HepG2 (cell line): ENCODE results near the gene NUP62. TPM values are rescaled to one million over a fixed set of nuclear protein-coding genes. Genes with fewer than 3 reads are reported as not detected.

Source experiments
- ATAC-seq: fragments of 200-7000 bp; cut with Tn5 transposase; 3 replicates; pipeline ENCODE4 v1.9.1; 2020; ENCODE audit warnings: mild to moderate bottlenecking, moderate library complexity
- BruUV-seq: library from RNA; stranded (reverse); fragments of 400-500 nt; replicated peaks from 2 replicates; lab custom pipeline; 2021; lab: Mats Ljungman, UMichigan
- CTCF ChIA-PET: fragments of 300-600 bp; formaldehyde crosslinking; extraction: SDS; loops from one replicate; lab custom pipeline; 2021; ENCODE audit warnings: low total read pairs, inconsistent platforms, low intra/inter-chr PET ratio; lab: Yijun Ruan, JAX
- POLR2A ChIA-PET: fragments of 350-600 bp; sonication (Branson Sonifier 250); formaldehyde crosslinking; loops from one replicate; lab custom pipeline; 2020; ENCODE audit warnings: antibody characterized with exemption, inconsistent platforms; lab: Yijun Ruan, JAX
- DNase-seq: peaks from one replicate; pipeline ENCODE4 v3.0.0-alpha.2; 2015; ENCODE audit warnings: low spot score
- FAIRE-seq: peaks from 3 replicates; lab custom pipeline; 2011; peaks lifted over from hg19 to GRCh38; lab: Jason Lieb, UNC
- H2AFZ ChIP-seq: one replicate; pipeline ENCODE4 v1.6.1; 2011; ENCODE audit warnings: low read length, inconsistent platforms
- H3K27ac ChIP-seq: fragments of 300-600 bp; 3 replicates; pipeline ENCODE4 v1.8.0; 2011; ENCODE audit warnings: mixed run types, mild to moderate bottlenecking, mixed read lengths, low read length, inconsistent platforms; ENCODE audit not compliant: insufficient read depth; ENCODE audit errors: extremely low read length
- H3K27me3 ChIP-seq, 2 experiments: fragments of 200-600 bp in 1 of 2; 2 replicates in 1 of 2; 3 replicates in 1 of 2; pipeline versions ENCODE4 v1.6.0 to v1.8.0; 2011; ENCODE audit warnings: low read length in 2 of 2, mild to moderate bottlenecking in 2 of 2, moderate library complexity in 2 of 2, inconsistent platforms in 1 of 2; ENCODE audit not compliant: insufficient read depth in 2 of 2, control insufficient read depth in 1 of 2
- H3K36me3 ChIP-seq, 2 experiments: fragments of 200-600 bp in 1 of 2; replicated peaks in 1 of 2; 2 replicates in 1 of 2; 3 replicates in 1 of 2; pipeline versions ENCODE4 v1.5.1 to v1.8.0; 2011; ENCODE audit warnings: low read length in 2 of 2, inconsistent platforms in 1 of 2; ENCODE audit not compliant: insufficient read depth in 2 of 2, control insufficient read depth in 1 of 2
- H3K4me1 ChIP-seq: 2 replicates; pipeline ENCODE4 v1.5.1; 2012; ENCODE audit warnings: low read length, inconsistent platforms; ENCODE audit not compliant: insufficient read depth
- H3K4me2 ChIP-seq: 2 replicates; pipeline ENCODE4 v1.6.0; 2011; ENCODE audit warnings: low read depth, low read length, inconsistent platforms
- H3K4me3 ChIP-seq, 3 experiments: fragments of 200-600 bp in 1 of 3; sonication (generic), shearing (Covaris generic) in 1 of 3; replicated peaks in 1 of 3; 2 replicates each; pipeline ENCODE4 v1.5.1; 2011 to 2016; ENCODE audit warnings: low read length in 3 of 3, inconsistent platforms in 2 of 3, low read depth in 2 of 3, mild to moderate bottlenecking in 2 of 3, control low read depth in 1 of 3, mixed read lengths in 1 of 3; ENCODE audit not compliant: insufficient read depth in 1 of 3
- H3K79me2 ChIP-seq: one replicate; pipeline ENCODE4 v1.6.1; 2011; ENCODE audit warnings: low read length, inconsistent platforms; ENCODE audit not compliant: insufficient read depth
- H3K9ac ChIP-seq: 2 replicates; pipeline ENCODE4 v1.6.0; 2011; ENCODE audit warnings: mild to moderate bottlenecking, low read depth, low read length, inconsistent platforms; ENCODE audit not compliant: insufficient read depth
- H3K9me3 ChIP-seq: 2 replicates; pipeline ENCODE4 v1.5.1; 2012; ENCODE audit warnings: mild to moderate bottlenecking, low read length
- H4K20me1 ChIP-seq: 2 replicates; pipeline ENCODE4 v1.6.0; 2011; ENCODE audit warnings: inconsistent platforms, mild to moderate bottlenecking, low read length, moderate library complexity; ENCODE audit not compliant: insufficient read depth
- AKNA ChIP-seq: sonication (generic); formaldehyde crosslinking; IDR thresholded peaks from 2 replicates; pipeline ENCODE4 v1.4.0; 2020; ENCODE audit warnings: missing genetic modification reagents, borderline replicate concordance
- CHD2 ChIP-seq: IDR thresholded peaks from 2 replicates; pipeline ENCODE4 v1.6.1; 2011; ENCODE audit warnings: low read depth, low read length, improper control_type of control experiment
- DZIP1 ChIP-seq: sonication (generic); formaldehyde crosslinking; IDR thresholded peaks from 2 replicates; pipeline ENCODE4 v1.5.0; 2020; ENCODE audit warnings: mild to moderate bottlenecking, missing genetic modification reagents
- RXRB ChIP-seq: IDR thresholded peaks from 2 replicates; pipeline ENCODE4 v1.6.1; 2016; ENCODE audit warnings: borderline replicate concordance, missing genetic modification reagents, missing compliant biosample characterization
- SATB2 ChIP-seq: sonication (generic); formaldehyde crosslinking; IDR thresholded peaks from 2 replicates; pipeline ENCODE4 v1.5.0; 2020; ENCODE audit warnings: missing genetic modification reagents
- SCMH1 ChIP-seq: sonication (generic); formaldehyde crosslinking; IDR thresholded peaks from 2 replicates; pipeline ENCODE4 v1.9.0; 2021; ENCODE audit warnings: missing genetic modification reagents, mild to moderate bottlenecking, borderline replicate concordance
- SOX6 ChIP-seq, 2 experiments: fragments of 450-650 bp in 1 of 2; sonication (generic) in 1 of 2; formaldehyde crosslinking in 1 of 2; IDR thresholded peaks; 2 replicates each; pipeline versions ENCODE4 v1.4.0 to v1.6.1; 2017 to 2020; ENCODE audit warnings: antibody characterized with exemption in 1 of 2, mild to moderate bottlenecking in 1 of 2, missing genetic modification reagents in 1 of 2
- ZKSCAN5 ChIP-seq: sonication (generic); formaldehyde crosslinking; IDR thresholded peaks from 2 replicates; pipeline ENCODE4 v1.5.1; 2020; ENCODE audit warnings: mild to moderate bottlenecking, missing genetic modification reagents
- ZNF800 ChIP-seq: sonication (generic); formaldehyde crosslinking; IDR thresholded peaks from 2 replicates; pipeline ENCODE4 v1.4.0; 2020; ENCODE audit warnings: missing genetic modification reagents
- WGBS: methylation state at CpG from one replicate; pipeline ENCODE4 v1.1.6; 2017; ENCODE audit warnings: low lambda C conversion rate; 5-methylcytosine and 5-hydroxymethylcytosine counted together
- in situ Hi-C: cut with HindIII; loops from 2 replicates; pipeline ENCODE4 v1.10.0; 2017; ENCODE audit warnings: low pct_unique_long_range_greater_than_20kb; ENCODE audit not compliant: extremely low pct_ligation_motif_present
- intact Hi-C: fragments of 100-400 bp; cut with micrococcal nuclease; formaldehyde crosslinking; loops from one replicate; pipeline ENCODE4 v1.10.0; 2022; ENCODE audit not compliant: unreplicated experiment
- polyA plus RNA-seq, 8 experiments: library from polyadenylated mRNA; depleted of rRNA in 3 of 8; stranded (reverse) in 7 of 8; unstranded in 1 of 8; fragments of >200 nt; fragmentation: Illumina TruSeq in 4 of 8; extraction: Trizol in 4 of 8; gene quantifications; 2 replicates each; pipeline versions ENCODE4 v1.2.1 to v1.2.3, GENCODE V29; 2011 to 2016; ENCODE audit warnings: low read depth in 4 of 8, missing spikeins in 1 of 8, mixed read lengths in 1 of 8; ENCODE audit not compliant: insufficient read depth in 1 of 8
- total RNA-seq, 5 experiments: library from RNA; depleted of rRNA; stranded (reverse); fragments of >200 nt; fragmentation: Illumina TruSeq; extraction: Trizol; gene quantifications; 2 replicates each; pipeline ENCODE4 v1.2.3, GENCODE V29; 2016; ENCODE audit warnings: low read depth in 1 of 5

Gene NUP62
- total and polyA plus RNA-seq, 2 of the 13 experiments (the other 11 are each of a cell fraction or from before 2014, with no cell fraction given), result 16.5 to 41.5 TPM

GRCh38 chr19:49932041-49932451 lies 2.7 kb upstream of the NUP62 start:
- DNase-seq, result no peak
- POLR2A ChIA-PET, result no interaction called here
- peaks cover 20% of the 10 kb centered on the region for H3K79me2 ChIP-seq
- no peaks in the 10 kb centered on the region for H4K20me1 ChIP-seq
- CTCF ChIA-PET, result no interaction called here
- no peak overlapping the region for H3K4me2 ChIP-seq
- intact Hi-C loops (no loop called here), in situ Hi-C loops (no loop called here)
- H3K4me1 ChIP-seq, result peaks cover 20% of the 10 kb centered on the region
- peaks cover 5 to 11% of the 10 kb centered on the region in 2 experiments; a peak in 4 of 5 replicates for H3K36me3 ChIP-seq
- H3K9me3 ChIP-seq, result no peaks in the 10 kb centered on the region
- BruUV-seq, result no TSS peak
- H3K9ac ChIP-seq, result no peak overlapping the region
- no peaks in the 10 kb centered on the region; a peak in 1 of 5 replicates for H3K27me3 ChIP-seq
- no peak for FAIRE-seq
- H3K4me3 ChIP-seq, result no peak overlapping the region
- H3K27ac ChIP-seq, result no peak overlapping the region
- no peak for ATAC-seq
- WGBS, result 94% methylated on average over 5 of the region's 5 CpGs
- no peak overlapping the region for H2AFZ ChIP-seq
- TF ChIP-seq RXRB (CRISPR knock-in tag) (no peak), SOX6 (IDR thresholded peaks at IDR 0.05) (no peak), SOX6 (CRISPR knock-in tag; IDR thresholded peaks at IDR 0.05) (no peak), ZNF800 (CRISPR knock-in tag) (no peak), AKNA (no peak), SATB2 (no peak), DZIP1 (CRISPR knock-in tag) (no peak), SCMH1 (CRISPR knock-in tag) (no peak), ZKSCAN5 (CRISPR knock-in tag) (no peak), CHD2 (no peak)
